GM21786 (cell line): ENCODE data around the gene GCSH.
"Not testable (repeated sequence)": the region's sequence is repeated elsewhere in the genome, so short reads cannot be mapped to it uniquely, and the experiment has no call there.

Source experiments
- ATAC-seq: cut with Tn5 transposase; IDR thresholded peaks from one replicate; pipeline ENCODE4 v1.9.1; 2021; ENCODE audit not compliant: unreplicated experiment

GCSH gene

GRCh38 chr16:81095953-81096714 lies at the start of gene GCSH:
Gene GCSH, minus strand, starts transcription at chr16:81096395. Its CDS starts 117 bp downstream, at chr16:81096278.
- ATAC-seq, result peak; percentile 97

DNA sequence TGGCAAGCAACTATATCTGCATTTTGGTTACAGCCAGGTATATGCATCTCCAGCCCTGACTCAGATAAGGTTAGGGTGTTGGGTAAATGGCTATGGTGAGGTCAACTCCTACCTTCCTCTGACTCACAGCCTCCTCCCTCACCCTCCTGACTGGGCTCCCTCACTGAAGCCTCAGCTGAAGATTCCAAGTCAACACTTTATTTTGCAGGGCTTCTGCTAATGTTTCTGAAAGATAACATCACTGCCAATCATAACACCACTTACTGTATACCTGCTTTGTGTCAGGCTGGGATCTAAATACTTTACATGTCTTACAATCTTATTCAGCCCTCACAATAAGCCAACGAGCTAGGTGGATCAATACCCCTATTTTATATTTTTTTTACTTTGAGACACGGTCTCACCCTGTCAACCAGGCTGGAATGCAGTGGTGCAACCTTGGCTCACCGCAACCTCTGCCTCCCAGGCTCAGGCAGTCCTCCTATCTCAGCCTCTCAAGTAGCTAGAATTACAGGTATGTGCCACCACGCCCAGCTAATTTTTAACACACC lies 47.8 kb upstream of the GCSH start:
- no peak for ATAC-seq

GRCh38 chr16:81142864-81143263 lies 46.7 kb upstream of the GCSH start:
- ATAC-seq, result no peak

GRCh38 chr16:81140930-81141780 lies 45.0 kb upstream of the GCSH start:
- ATAC-seq, result no peak

DNA sequence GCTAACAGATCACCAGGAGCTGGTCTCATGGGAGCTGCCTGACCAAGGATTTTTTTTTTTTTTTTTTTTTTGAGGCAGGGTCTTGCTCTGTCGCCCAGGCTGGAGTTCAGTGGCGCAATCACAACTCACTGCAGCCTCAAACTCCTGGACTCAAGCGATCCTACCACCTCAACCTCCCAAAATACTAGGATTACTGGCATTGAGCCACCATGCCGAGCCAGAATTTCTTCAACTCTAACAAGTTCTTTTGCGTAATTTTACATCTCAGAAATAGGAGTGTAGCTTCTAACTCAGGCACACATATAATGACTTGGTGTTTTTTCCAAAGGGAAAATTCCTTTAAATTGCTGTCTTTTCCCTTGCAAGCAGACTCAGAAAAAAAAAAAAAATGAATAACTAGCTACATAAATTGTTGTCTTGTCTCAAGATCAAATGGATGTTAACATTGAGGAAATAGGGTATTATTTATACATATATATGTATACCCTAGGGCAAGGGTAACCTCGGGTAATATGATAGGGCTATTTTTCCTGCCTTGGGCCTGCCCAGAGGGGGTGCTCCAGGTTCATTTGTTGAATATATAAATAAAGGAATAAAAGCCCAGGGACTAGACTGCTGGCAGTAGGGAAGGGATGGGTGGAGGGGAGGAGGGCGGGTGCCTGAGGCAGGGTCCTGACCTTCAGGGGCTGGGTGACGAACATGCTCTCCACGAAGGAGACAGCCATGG lies 42.8 kb upstream of the GCSH start:
- ATAC-seq, result no peak

- ATAC-seq, result no peak
These were observed 41.6 kb upstream of the GCSH start for GRCh38 chr16:81137754-81138153.

GRCh38 chr16:81136390-81137335 lies 40.5 kb upstream of the GCSH start:
- ATAC-seq, result no peak

- ATAC-seq, result no peak
These were observed 33.9 kb upstream of the GCSH start for GRCh38 chr16:81130126-81130525.

GRCh38 chr16:81128726-81129524 lies 32.7 kb upstream of the GCSH start:
- ATAC-seq, result no peak

GRCh38 chr16:81127051-81127450 lies 30.9 kb upstream of the GCSH start:
- ATAC-seq, result no peak

DNA sequence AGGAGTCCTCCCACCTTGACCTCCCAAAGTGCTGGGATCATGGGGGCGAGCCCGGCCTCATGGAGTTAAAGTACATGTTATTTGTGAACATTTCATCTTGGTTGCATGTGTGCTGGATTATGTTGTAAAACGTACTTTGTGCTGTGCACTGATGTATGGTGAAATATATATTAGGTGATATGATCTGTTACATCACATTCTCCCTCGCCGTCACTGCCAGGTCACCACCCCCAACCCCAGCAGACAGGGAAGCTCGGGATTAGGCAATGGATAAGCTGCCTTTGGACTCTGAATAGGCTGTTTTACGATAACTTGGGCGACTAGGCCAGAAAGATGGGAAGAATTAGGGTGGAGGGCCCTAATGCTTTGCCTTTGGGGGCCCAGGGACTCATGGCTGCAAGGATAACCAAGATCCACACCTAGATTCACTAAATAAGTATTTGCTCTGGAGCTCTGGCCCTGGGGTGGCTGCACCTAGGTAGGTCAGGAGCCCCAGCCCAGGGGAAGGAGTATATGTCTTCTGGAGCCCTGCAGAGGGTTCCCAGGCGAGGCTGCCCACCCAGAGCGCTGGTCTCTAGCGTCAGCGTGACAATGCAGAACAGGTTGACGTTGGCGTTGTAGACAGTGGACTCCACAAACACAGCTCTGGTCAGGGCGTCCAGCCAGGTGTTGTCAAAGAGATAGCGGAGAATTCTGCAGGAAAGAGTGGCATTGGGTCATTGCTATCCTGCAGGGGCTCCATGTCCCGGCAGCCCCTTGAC lies 27.1 kb upstream of the GCSH start:
- ATAC-seq, result no peak

DNA sequence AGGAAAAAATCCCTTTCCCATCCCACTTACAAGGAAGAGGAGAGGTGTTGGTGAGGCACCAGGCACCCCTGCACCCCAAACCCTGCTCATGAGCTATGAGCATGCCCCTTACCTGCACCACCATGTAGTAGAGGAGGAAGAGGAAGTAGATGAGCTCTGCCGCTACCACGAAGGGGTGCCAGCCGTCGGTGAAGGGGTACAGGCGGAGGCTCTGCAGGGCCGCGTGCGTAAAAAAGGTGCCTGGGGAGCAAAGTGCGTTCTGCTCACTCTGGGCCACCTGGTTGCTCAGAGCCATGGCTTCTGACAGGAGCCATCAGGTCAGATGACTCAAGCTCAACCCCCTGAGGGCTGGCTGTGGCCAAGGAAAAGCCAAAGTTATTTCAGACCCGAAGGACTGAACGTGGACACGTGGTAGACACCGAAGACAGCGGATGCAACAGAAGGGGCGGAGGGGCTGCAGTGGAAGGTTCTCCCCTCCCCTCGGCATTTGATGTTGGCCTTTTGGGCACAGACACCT lies 25.3 kb upstream of the GCSH start:
- no peak for ATAC-seq

DNA sequence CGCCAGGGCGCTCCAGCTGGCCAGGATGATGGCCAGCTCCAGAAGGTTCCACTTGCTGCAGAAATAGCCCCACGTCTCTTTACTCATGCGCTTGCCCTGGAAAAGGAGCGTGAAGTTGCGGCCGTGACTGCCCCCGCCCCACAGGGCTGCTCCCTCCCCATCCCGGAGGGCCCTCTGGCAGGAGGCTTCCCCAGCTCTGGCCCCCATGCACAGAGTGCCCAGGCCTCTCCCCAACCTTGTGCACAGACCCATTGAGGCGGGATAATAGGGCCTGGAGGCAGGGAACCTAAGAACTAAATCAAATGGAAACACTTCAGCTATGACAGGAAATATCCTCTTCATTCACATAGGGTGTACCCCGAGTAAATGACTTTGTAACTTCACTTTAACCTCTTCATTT lies 21.2 kb upstream of the GCSH start:
- ATAC-seq, result no peak

DNA sequence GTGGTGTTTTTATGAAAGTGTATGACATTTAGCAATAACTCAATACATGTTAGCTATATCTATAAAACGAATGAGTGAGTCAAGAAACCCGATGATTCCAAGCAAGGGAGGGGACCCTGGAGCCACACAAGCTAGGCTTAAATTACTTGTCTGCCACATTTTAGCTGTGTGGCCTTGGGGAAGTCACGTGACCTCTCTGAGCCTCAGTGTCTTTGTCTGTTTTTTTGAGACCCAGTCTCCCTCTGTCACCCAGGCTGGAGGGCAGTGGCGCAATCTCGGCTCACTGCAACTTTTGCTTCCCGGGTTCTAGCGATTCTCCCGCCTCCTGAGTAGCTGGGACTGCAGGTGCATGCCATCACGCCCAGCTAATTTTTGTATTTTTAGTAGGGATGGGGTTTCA lies 20.1 kb upstream of the GCSH start:
- ATAC-seq, result no peak

DNA sequence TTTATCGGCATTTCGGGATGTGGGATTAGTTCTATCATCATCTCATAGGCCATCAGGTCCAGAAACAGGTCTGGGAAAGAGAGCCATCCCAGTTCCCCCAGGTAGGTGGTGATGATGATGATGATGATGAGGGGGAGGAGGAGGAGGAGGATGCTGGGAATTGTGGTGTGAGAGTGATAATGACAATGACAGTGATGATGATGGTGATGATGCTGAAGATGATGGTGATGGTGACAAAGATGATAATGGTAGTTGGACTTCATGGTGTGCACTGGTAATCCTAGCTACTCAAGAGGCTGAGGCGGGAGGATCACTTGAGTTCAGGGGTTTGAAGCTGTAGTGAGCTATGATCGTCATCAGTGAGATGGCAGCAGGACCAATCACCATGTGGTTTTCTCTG lies 16.3 kb upstream of the GCSH start:
- no peak for ATAC-seq

- not testable (repeated sequence) for ATAC-seq
These were observed 13.1 kb upstream of the GCSH start for GRCh38 chr16:81109274-81109673.

DNA sequence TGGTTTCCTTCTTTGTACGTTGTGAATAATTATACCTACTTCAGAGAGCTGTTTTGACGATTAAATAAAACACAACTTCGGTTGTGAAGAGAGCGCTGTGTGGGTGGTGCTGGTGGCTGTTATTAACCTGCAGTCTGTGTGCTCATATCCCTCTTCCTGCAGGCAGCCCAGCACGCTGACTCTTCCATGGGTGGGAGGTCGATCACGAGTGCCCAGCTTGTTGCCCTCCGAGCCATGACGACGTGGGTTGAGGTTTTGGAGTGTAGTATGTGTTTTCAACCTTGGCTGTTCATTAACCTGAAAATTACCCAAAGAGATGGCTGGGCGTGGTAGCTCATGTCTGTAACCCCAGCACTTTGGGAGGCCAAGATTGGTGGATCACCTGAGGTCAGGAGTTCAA lies 11.3 kb upstream of the GCSH start:
- ATAC-seq, result no peak

- ATAC-seq, result no peak
These were observed 10.8 kb upstream of the GCSH start for GRCh38 chr16:81106826-81107503.
